ENCODE data around the gene CDK2AP2. TPM values are rescaled to one million over a fixed set of nuclear protein-coding genes. Genes with fewer than 3 reads are reported as not detected.

Gene CDK2AP2
- total RNA-seq, 4 donors from 2014 or later: 75.4 to 90.8 (median 80.6) TPM

GRCh38 chr11:67470337-67471002, 37.5 kb downstream of the CDK2AP2 start:
- 65 to 76% methylated on average over 8 of the region's 8 CpGs for WGBS, 2 donors
- peaks cover 0 to 42% (median 18%) of the 10 kb centered on the region in 4 donors for H3K4me1 ChIP-seq
- DNase-seq (ENCODE audit: low spot score in 2 of 2): no peak
- peak overlapping the region in 2 of 4 donors; percentile 93 to 94 for H3K27ac ChIP-seq
- no peaks in the 10 kb centered on the region for H3K9me3 ChIP-seq
- peaks cover 0 to 13% (median 0%) of the 10 kb centered on the region in 3 donors for H3K36me3 ChIP-seq
- no peaks in the 10 kb centered on the region for H3K27me3 ChIP-seq
- TF ChIP-seq, protein P1, sequence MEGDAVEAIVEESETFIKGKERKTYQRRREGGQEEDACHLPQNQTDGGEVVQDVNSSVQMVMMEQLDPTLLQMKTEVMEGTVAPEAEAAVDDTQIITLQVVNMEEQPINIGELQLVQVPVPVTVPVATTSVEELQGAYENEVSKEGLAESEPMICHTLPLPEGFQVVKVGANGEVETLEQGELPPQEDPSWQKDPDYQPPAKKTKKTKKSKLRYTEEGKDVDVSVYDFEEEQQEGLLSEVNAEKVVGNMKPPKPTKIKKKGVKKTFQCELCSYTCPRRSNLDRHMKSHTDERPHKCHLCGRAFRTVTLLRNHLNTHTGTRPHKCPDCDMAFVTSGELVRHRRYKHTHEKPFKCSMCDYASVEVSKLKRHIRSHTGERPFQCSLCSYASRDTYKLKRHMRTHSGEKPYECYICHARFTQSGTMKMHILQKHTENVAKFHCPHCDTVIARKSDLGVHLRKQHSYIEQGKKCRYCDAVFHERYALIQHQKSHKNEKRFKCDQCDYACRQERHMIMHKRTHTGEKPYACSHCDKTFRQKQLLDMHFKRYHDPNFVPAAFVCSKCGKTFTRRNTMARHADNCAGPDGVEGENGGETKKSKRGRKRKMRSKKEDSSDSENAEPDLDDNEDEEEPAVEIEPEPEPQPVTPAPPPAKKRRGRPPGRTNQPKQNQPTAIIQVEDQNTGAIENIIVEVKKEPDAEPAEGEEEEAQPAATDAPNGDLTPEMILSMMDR (IDR thresholded peaks at IDR 0.05): no peak
- peak in 1 of 2 donors; percentile 30 for TF ChIP-seq EP300 (IDR thresholded peaks at IDR 0.05)
- no peak overlapping the region for H3K4me3 ChIP-seq

- 8 to 9% methylated on average over 9 of the region's 9 CpGs for WGBS, 2 donors
- H3K36me3 ChIP-seq: peaks cover 0 to 13% (median 0%) of the 10 kb centered on the region in 3 donors
- peak overlapping the region; percentile 82 to 94 (median 92) for H3K27ac ChIP-seq
- H3K9me3 ChIP-seq: no peaks in the 10 kb centered on the region
- H3K4me3 ChIP-seq: peak overlapping the region; percentile 82 to 98 (median 86)
- TF ChIP-seq POLR2A (IDR thresholded peaks at IDR 0.05): no peak
- TF ChIP-seq EP300 (IDR thresholded peaks at IDR 0.05): no peak
- TF ChIP-seq, protein P1 (IDR thresholded peaks at IDR 0.05): no peak
- no peak for DNase-seq (ENCODE audit: low spot score in 2 of 2)
- no peaks in the 10 kb centered on the region for H3K27me3 ChIP-seq
- H3K4me1 ChIP-seq: peaks cover 0 to 49% (median 24%) of the 10 kb centered on the region in 4 donors
Measured at GRCh38 chr11:67469508-67469811, 38.5 kb downstream of the CDK2AP2 start.

- peak; percentile 79 to 84 for DNase-seq (ENCODE audit: low spot score in 2 of 2)
- peaks cover 0 to 13% (median 0%) of the 10 kb centered on the region in 3 donors for H3K36me3 ChIP-seq
- WGBS, 2 donors: 0 to 3% methylated on average over 11 to 21 of the region's 76 CpGs
- no peaks in the 10 kb centered on the region for H3K9me3 ChIP-seq
- H3K4me1 ChIP-seq: peaks cover 3 to 53% (median 28%) of the 10 kb centered on the region in 4 donors
- TF ChIP-seq POLR2A (IDR thresholded peaks at IDR 0.05) (peak in 1 of 2 donors; percentile 74), EP300 (IDR thresholded peaks at IDR 0.05) (peak in 1 of 2 donors; percentile 94)
- TF ChIP-seq, protein P1 (IDR thresholded peaks at IDR 0.05): peak; percentile 47 to 76 (median 59)
- H3K4me3 ChIP-seq: peak within 1 kb of the TSS; percentile 82 to 98 (median 86)
- no peaks in the 10 kb centered on the region for H3K27me3 ChIP-seq
- peak within 1 kb of the TSS; percentile 82 to 94 (median 92) for H3K27ac ChIP-seq
Measured at GRCh38 chr11:67468759-67469507, 39.0 kb downstream of the CDK2AP2 start, which contains the start of gene TMEM134. TSS of gene TMEM134 (minus strand) at chr11:67469251. CDS start at chr11:67469192, 59 bp downstream.

DNA sequence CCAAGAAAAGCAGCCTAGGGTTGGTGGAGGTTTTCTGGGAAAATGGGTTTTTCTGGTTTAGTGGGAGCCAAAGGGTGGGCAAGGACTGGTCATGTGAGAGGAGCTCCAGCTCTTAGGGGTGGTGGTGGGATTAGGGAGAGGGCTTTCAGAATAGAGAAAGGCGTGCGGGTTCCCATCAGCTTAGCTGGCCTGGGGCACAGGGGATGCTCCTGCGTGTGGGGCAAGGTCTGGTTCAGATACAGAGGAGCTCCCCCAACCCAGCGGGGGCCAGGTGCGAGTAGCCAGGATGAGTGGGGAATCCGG, 39.6 kb downstream of the CDK2AP2 start:
- peaks cover 4 to 58% (median 33%) of the 10 kb centered on the region in 4 donors for H3K4me1 ChIP-seq
- H3K4me3 ChIP-seq: peak overlapping the region; percentile 82 to 98 (median 86)
- 3% methylated on average over 6 of the region's 6 CpGs for WGBS, 2 donors
- peak overlapping the region; percentile 82 to 93 (median 90) for H3K27ac ChIP-seq
- TF ChIP-seq POLR2A (IDR thresholded peaks at IDR 0.05): no peak
- TF ChIP-seq, protein P1 (IDR thresholded peaks at IDR 0.05): no peak
- TF ChIP-seq EP300 (IDR thresholded peaks at IDR 0.05): no peak
- H3K36me3 ChIP-seq: peaks cover 0 to 13% (median 0%) of the 10 kb centered on the region in 3 donors
- H3K9me3 ChIP-seq: no peaks in the 10 kb centered on the region
- DNase-seq (ENCODE audit: low spot score in 2 of 2): no peak
- no peaks in the 10 kb centered on the region for H3K27me3 ChIP-seq

DNA sequence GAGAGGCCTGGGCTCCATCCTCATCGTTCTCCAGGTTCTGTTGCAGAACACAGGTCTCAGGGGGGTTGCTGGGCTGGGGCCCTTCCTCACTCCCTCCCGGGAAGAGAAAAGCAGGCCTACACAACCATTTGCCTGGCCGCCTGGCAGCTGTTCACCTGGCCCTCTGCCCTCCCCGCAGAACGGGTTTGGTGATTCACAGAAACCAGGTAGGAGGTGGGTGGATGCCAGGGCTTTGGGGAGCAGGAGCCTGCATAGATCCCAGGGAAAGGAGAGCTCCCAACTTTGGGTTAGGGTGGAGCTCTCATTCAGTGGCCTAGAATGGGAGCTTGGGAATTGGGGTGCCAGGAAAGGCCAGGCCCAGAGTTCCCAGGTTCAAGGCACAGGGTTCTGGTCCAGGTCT, 39.9 kb downstream of the CDK2AP2 start:
- TF ChIP-seq, protein P1 (IDR thresholded peaks at IDR 0.05): no peak
- TF ChIP-seq POLR2A (IDR thresholded peaks at IDR 0.05): no peak
- no peak for TF ChIP-seq EP300 (IDR thresholded peaks at IDR 0.05)
- peak overlapping the region; percentile 82 to 98 (median 86) for H3K4me3 ChIP-seq
- no peak for DNase-seq (ENCODE audit: low spot score in 2 of 2)
- H3K27me3 ChIP-seq: no peaks in the 10 kb centered on the region
- H3K4me1 ChIP-seq: peaks cover 4 to 59% (median 33%) of the 10 kb centered on the region in 4 donors
- H3K36me3 ChIP-seq: peaks cover 0 to 13% (median 0%) of the 10 kb centered on the region in 3 donors
- WGBS, 2 donors: 27 to 50% methylated on average over 5 of the region's 5 CpGs
- peak overlapping the region; percentile 82 to 93 (median 90) for H3K27ac ChIP-seq
- H3K9me3 ChIP-seq: no peaks in the 10 kb centered on the region
